GM19240 (cell line): ENCODE data around the gene MOXD1.
"Not testable (repeated sequence)": the region's sequence is repeated elsewhere in the genome, so short reads cannot be mapped to it uniquely, and the experiment has no call there.

Experiments used
- DNase-seq: peaks from one replicate; pipeline ENCODE4 v3.0.0; 2011; ENCODE audit warnings: low spot score; ENCODE audit not compliant: insufficient read length

MOXD1 gene

DNA sequence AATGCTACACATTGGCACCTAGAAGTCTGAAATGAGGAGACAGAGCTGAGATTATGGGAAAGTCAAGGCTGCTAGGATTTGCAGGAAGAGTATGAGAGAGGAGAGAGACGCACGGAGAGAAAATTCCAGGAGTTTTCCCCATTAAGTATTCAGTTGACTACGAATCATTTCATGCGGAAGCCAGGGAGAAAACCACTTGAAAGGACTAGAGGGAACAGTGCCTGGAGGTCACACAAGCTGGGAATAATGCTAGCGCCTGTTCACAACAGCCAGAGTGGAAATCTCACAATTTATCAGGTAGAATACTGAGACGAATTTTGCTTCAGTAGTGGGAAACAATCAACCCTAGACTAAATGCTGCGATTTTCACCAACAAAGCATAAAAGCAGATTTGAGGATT, 118.6 kb downstream of the MOXD1 start:
- DNase-seq: no peak

- no peak for DNase-seq
Measured at GRCh38 chr6:132280436-132280835, 120.8 kb downstream of the MOXD1 start.

- peak; percentile 20 for DNase-seq
Measured at GRCh38 chr6:132279592-132280139, 121.6 kb downstream of the MOXD1 start.

DNA sequence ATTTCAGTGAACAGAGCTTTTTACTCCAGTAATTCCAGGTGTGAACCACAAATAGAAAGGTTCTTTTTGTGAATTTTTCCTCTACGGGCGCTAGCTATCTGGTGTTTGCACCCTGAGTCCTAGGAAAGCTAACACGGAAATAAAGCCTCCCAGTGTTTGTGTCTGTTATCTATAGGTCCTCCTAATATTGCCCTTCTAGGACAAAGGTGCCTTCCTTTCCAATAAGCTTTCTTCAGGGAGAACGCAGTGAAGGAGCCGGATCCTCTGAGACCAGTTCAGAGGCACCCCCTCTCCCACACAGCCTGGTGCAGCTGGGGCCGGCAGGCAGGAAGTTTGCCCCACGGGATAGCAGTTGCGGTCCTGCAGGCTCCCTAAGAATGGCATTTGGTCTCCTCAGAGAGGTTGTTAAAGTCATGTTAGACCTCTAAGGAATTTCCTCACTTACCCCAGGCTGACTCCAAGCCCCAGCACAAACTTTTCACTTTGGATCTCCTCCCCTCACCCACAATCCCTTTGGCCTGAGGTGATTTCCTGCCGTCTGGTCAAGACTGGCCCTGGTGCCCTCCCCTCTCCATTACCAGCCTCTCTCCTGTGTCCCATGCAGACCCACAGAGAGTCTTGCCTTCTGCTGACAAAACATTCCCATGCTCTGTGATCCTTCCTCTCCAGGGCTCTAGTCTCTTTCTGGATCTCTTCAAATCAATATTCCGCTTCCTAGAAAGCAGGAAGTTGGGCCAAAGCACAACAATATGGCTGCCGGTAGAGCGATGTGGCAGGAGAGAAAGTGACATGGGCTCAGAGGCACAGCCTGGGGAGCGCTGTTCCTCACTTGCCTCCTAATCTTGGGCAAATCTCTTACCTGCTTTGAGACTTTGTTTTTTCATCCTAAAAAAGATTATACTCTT, 126.0 kb downstream of the MOXD1 start:
- no peak for DNase-seq

DNA sequence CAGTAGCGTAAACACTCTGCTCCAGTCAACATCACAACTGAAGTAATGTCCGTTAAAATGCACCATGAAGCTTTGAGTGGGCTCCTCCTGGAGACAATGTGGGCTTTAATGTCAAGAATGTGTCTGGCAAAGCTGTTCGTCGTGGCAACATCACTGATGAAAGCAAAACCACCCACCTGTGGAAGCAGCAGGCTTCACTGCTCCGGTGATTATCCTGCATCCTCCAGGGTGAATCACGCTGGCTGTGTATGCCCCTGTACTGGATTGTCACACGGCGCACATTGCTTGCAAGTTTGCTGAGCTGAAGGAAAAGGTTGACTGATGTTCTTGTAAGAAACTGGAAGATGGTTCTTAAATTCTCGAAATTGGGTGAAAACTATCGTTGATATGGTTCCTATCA, 128.5 kb downstream of the MOXD1 start:
- DNase-seq: no peak

- no peak for DNase-seq
Measured at GRCh38 chr6:132270726-132271402, 130.4 kb downstream of the MOXD1 start.

DNA sequence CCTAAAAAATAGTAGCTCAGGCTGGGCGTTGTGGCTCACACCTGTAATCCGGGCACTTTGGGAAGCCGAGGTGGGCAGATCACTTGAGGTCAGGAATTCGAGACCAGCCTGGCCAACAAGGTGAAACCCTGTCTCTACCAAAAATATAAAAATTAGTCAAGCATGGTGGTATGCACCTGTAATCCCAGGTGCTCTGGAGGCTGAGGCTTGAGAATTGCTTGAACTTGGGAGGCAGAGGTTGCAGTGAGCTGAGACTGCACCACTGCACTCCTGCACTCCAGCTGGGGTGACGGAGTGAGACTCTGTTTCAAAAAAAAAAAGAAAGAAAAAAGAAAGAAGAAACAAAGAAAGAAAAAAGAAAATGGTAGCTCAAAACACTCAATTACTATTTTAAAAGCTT, 132.6 kb downstream of the MOXD1 start:
- not testable (repeated sequence) for DNase-seq

DNA sequence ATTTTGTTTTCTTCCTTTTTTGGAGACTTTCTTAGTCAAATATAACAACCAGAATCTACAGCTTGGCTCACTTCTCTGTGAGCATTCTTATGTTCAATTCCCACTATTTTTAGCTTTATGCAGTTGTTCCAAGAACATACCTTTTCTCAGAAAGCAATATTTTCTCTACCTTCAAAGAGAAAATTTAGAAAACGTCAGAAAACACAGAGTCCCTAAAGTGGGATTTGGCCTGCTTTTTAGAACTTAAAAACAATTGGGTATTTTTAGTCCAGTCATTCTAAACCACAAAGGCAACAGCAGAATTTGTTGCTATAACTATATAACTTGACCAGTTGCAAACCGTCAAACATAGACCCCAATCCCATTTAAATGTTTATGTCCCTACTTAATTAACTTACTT, 133.1 kb downstream of the MOXD1 start:
- no peak for DNase-seq

- DNase-seq: no peak
Measured at GRCh38 chr6:132265451-132266097, 135.7 kb downstream of the MOXD1 start.

GRCh38 chr6:132264021-132264500, 137.2 kb downstream of the MOXD1 start:
- no peak for DNase-seq

- no peak for DNase-seq
Measured at GRCh38 chr6:132261354-132261753, 139.9 kb downstream of the MOXD1 start.

- DNase-seq: no peak
Measured at GRCh38 chr6:132259070-132259469, 142.2 kb downstream of the MOXD1 start.

DNA sequence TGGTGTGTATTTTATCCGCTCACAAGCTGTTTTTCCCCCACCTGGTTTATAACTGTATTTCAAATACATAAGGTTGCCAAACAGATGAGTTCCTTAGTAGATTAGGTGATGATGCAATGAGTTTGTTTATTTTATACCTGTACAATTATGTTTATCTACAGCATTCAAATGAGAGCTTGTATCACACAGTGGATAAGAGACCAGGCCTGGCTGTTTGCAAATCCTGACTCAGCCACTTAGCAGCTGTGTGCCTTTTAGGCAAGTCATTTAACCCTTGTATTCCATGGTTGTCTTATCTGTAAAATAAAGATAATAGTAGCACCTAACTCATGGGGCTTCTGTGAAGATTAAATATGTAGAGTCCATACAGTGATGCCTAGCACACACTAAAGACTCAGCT, 143.7 kb downstream of the MOXD1 start:
- DNase-seq: no peak

DNA sequence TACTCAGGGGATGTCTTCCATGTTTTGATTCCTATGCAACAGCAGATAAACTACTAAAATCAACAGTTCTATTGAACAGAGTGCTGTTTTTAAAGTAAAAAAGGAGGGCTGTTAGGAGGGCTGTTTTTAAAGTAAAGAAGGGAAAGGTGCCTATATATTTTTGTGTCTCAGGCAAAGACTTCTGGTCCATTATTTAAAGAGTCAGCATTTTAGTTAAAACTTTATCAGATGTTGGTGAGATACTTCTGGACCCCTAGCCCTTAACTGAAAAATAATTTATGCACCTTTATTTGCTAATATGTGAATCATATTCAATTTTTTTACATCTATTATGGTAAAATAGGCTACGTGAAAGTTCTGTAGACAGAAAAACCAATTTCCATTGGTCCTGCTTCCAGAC, 144.8 kb downstream of the MOXD1 start:
- DNase-seq: no peak

GRCh38 chr6:132253906-132254305, 147.4 kb downstream of the MOXD1 start:
- DNase-seq: no peak

DNA sequence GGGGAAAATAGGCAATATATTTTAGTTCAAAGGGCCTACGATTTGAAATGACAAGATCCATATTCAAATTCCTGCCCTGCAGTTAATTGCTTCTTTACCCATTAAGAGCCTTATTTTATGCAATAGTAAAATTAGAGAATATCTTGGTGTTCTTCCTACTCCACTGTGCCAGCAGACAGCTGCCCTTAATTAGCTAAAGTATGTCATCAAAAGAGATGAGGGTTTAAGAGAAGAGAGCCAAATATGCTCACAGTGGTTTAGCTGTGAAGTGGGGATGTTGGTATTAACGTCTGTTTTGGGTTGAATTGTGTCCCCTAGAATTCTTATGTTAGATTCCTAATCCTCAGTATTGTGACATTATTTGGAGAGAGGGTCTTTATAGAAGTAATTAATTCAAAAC, 148.1 kb downstream of the MOXD1 start:
- no peak for DNase-seq

- DNase-seq: no peak
Measured at GRCh38 chr6:132252113-132252512, 149.2 kb downstream of the MOXD1 start.

GRCh38 chr6:132251711-132252110, 149.6 kb downstream of the MOXD1 start:
- no peak for DNase-seq

DNA sequence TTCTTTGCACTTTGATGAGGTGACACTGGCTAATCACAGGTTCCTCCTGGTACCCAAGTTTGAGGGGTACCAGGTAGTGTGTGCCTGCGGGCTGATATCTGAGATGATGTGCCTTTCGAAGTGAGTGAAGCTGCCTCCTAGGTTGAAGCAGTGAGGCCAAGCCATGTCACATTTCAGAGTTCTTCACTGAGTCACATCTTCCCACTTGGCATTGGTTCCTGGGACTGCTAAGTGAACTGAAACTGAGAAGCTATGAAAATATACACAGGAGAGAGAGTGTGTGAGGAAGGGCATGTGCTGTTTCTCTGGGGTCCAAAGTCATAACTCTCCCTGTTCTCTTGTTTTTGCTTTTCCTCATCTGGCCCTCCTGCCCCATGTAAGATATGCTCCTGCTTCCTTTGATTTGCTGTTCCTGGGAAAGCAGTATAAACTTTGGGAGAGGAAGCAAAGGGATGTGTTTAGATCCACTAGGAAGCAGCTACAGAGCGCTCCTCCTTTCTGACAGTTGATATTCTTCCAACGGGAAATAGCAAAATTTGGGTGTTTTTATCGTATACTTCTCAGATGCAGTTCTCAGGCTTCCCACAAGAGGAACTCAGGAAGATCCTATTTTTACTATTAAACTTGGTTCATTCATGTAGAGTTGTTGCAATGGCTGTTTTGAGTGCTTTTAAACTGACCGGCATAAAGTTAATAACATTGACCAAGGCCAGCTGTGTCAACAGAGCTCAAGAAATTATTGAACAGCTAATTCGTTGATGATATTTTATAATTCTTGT, 153.7 kb downstream of the MOXD1 start:
- DNase-seq: no peak

GRCh38 chr6:132246632-132247270, 154.5 kb downstream of the MOXD1 start:
- no peak for DNase-seq
